ENCODE results near the gene LGR4. TPM values are rescaled to one million over a fixed set of nuclear protein-coding genes. Genes with fewer than 3 reads are reported as not detected.

The LGR4 gene
- total and polyA plus RNA-seq, 2 experiments from 2014 or later: 22.6 to 99.6 TPM

GRCh38 chr11:27460158-27460978 lies 12.2 kb downstream of the LGR4 start (continued):
- no peak for TF ChIP-seq ZNF462 (CRISPR knock-in tag; IDR thresholded peaks at IDR 0.05)
- no peak for TF ChIP-seq EZH2phosphoT487 (IDR thresholded peaks at IDR 0.05; ENCODE audit: unreplicated experiment)
- TF ChIP-seq ZNF331 (CRISPR knock-in tag; IDR thresholded peaks at IDR 0.05; ENCODE audit: low read depth): no peak
- TF ChIP-seq STAT1 (IDR thresholded peaks at IDR 0.05; ENCODE audit: unreplicated experiment): no peak
- TF ChIP-seq ETS1 (IDR thresholded peaks at IDR 0.05): no peak

- ATAC-seq: no peak
- Mint-ChIP-seq H3K4me3 (no peak overlapping the region), H3K36me3 (ENCODE audit: low read depth) (peaks cover 14% of the 10 kb centered on the region), H3K27ac (no peak overlapping the region), H3K9me3 (peaks cover 7% of the 10 kb centered on the region; the same call in 2 of the 3 replicates), H3K27me3 (ENCODE audit: insufficient read depth, low read depth, poor library complexity) (peaks cover 2% of the 10 kb centered on the region), H3K4me1 (peaks cover 51% of the 10 kb centered on the region)
- Histone ChIP-seq H3K9me2 (ENCODE audit: insufficient read depth) (no peaks in the 10 kb centered on the region), H3K36me3 (ENCODE audit: insufficient read depth) (no peaks in the 10 kb centered on the region), H3K79me2 (replicated peaks; ENCODE audit: insufficient read depth) (peaks cover 100% of the 10 kb centered on the region), H4K20me1 (replicated peaks; ENCODE audit: insufficient read depth) (peaks cover 14% of the 10 kb centered on the region), H3K4me3 (no peak overlapping the region), H3F3A (replicated peaks; ENCODE audit: low read depth) (no peaks in the 10 kb centered on the region), H3K4me2 (no peak overlapping the region), H3K27me3 (ENCODE audit: insufficient read depth) (no peaks in the 10 kb centered on the region), H3K4me1 (ENCODE audit: insufficient read depth) (peaks cover 66% of the 10 kb centered on the region), H2AFZ (no peak overlapping the region), H3K27ac (ENCODE audit: low read depth) (no peak overlapping the region)
- DNase-seq (ENCODE audit: low spot score): peak; percentile 62
- TF ChIP-seq NANOG (IDR thresholded peaks at IDR 0.05; ENCODE audit: borderline replicate concordance) (no peak), REST (IDR thresholded peaks at IDR 0.05; ENCODE audit: unreplicated experiment) (no peak), ETS1 (IDR thresholded peaks at IDR 0.05) (no peak), CTCF (conservative IDR thresholded peaks at IDR 0.05; ENCODE audit: low read depth in 2 of 2) (no peak), CREB1 (CRISPR knock-in tag; IDR thresholded peaks at IDR 0.05; ENCODE audit: low read depth) (no peak), POLR2AphosphoS5 (IDR thresholded peaks at IDR 0.05; ENCODE audit: low read depth) (no peak), ZNF331 (CRISPR knock-in tag; IDR thresholded peaks at IDR 0.05; ENCODE audit: low read depth) (no peak)
These were observed 13.4 kb downstream of the LGR4 start for GRCh38 chr11:27459191-27459590.

Data from GM23338 (cell line).